HepG2 (cell line): ENCODE results near the gene VPS37D. TPM values are rescaled to one million over a fixed set of nuclear protein-coding genes. Genes with fewer than 3 reads are reported as not detected.

Source experiments
- AKAP8 ChIP-seq: sonication (generic); formaldehyde crosslinking; IDR thresholded peaks from 2 replicates; pipeline ENCODE4 v1.5.1; 2020; ENCODE audit warnings: mild to moderate bottlenecking, missing genetic modification reagents
- ATF1 ChIP-seq: IDR thresholded peaks from 2 replicates; pipeline ENCODE4 v1.6.1; 2016; ENCODE audit warnings: mild to moderate bottlenecking, control low read depth
- DNMT3B ChIP-seq: conservative IDR thresholded peaks from 2 replicates; pipeline ENCODE4 v1.6.1; 2016; ENCODE audit warnings: missing biosample characterization, control low read depth
- FOXJ3 ChIP-seq: sonication (generic); formaldehyde crosslinking; IDR thresholded peaks from 2 replicates; pipeline ENCODE4 v1.4.0; 2020; ENCODE audit warnings: missing genetic modification reagents, mild to moderate bottlenecking, borderline replicate concordance
- FOXO1 ChIP-seq: sonication (generic); formaldehyde crosslinking; IDR thresholded peaks from 2 replicates; pipeline ENCODE4 v1.4.0; 2020; ENCODE audit warnings: missing genetic modification reagents
- GTF2F1 ChIP-seq: fragments of 150-350 bp; IDR thresholded peaks from 2 replicates; pipeline ENCODE4 v1.6.1; 2014; ENCODE audit warnings: low read length
- HINFP ChIP-seq: sonication (generic); formaldehyde crosslinking; IDR thresholded peaks from 2 replicates; pipeline ENCODE4 v1.4.0; 2020; ENCODE audit warnings: low read depth, mild to moderate bottlenecking, missing genetic modification reagents
- PHF21A ChIP-seq: sonication (generic); formaldehyde crosslinking; IDR thresholded peaks from 2 replicates; pipeline ENCODE4 v1.5.0; 2020; ENCODE audit warnings: mild to moderate bottlenecking, missing genetic modification reagents
- RFX5 ChIP-seq: IDR thresholded peaks from 2 replicates; pipeline ENCODE4 v1.6.1; 2011; ENCODE audit warnings: low read depth, low read length, improper control_type of control experiment
- SRSF9 ChIP-seq: fragments of 200-400 bp; formaldehyde crosslinking; IDR thresholded peaks from 2 replicates; pipeline ENCODE4 v1.6.1; 2018; ENCODE audit warnings: borderline replicate concordance, mild to moderate bottlenecking, low read depth, low read length; ENCODE audit not compliant: insufficient read depth, poor library complexity, severe bottlenecking
- TEAD2 ChIP-seq: sonication (generic); formaldehyde crosslinking; IDR thresholded peaks from 2 replicates; pipeline ENCODE4 v1.9.0; 2021; ENCODE audit warnings: missing genetic modification reagents
- TMF1 ChIP-seq: sonication (generic); formaldehyde crosslinking; IDR thresholded peaks from 2 replicates; pipeline ENCODE4 v1.8.1; 2022; ENCODE audit warnings: low read depth, missing genetic modification reagents
- ZBTB37 ChIP-seq: sonication (generic); formaldehyde crosslinking; IDR thresholded peaks from 2 replicates; pipeline ENCODE4 v1.4.0; 2020; ENCODE audit warnings: mild to moderate bottlenecking, missing genetic modification reagents
- ZFP82 ChIP-seq: sonication (generic); formaldehyde crosslinking; IDR thresholded peaks from 2 replicates; pipeline ENCODE4 v1.5.1; 2020; ENCODE audit warnings: mild to moderate bottlenecking, missing genetic modification reagents, borderline replicate concordance
- ZNF230 ChIP-seq: sonication (generic); formaldehyde crosslinking; IDR thresholded peaks from 2 replicates; pipeline ENCODE4 v1.4.0; 2020; ENCODE audit warnings: mild to moderate bottlenecking, missing genetic modification reagents
- ZNF343 ChIP-seq: sonication (generic); formaldehyde crosslinking; IDR thresholded peaks from 2 replicates; pipeline ENCODE4 v1.4.0; 2020; ENCODE audit warnings: mild to moderate bottlenecking, missing genetic modification reagents
- ZNF354B ChIP-seq: sonication (generic); formaldehyde crosslinking; IDR thresholded peaks from 2 replicates; pipeline ENCODE4 v1.8.0; 2022; ENCODE audit warnings: mild to moderate bottlenecking, missing genetic modification reagents
- ZNF484 ChIP-seq: sonication (generic); formaldehyde crosslinking; IDR thresholded peaks from 2 replicates; pipeline ENCODE4 v1.5.1; 2020; ENCODE audit warnings: mild to moderate bottlenecking, low read depth, missing genetic modification reagents, borderline replicate concordance
- ZNF646 ChIP-seq: sonication (generic); formaldehyde crosslinking; IDR thresholded peaks from 2 replicates; pipeline ENCODE4 v1.9.0; 2021; ENCODE audit warnings: mild to moderate bottlenecking, missing genetic modification reagents
- ZNF788 ChIP-seq: sonication (generic); formaldehyde crosslinking; IDR thresholded peaks from 2 replicates; pipeline ENCODE4 v1.5.0; 2020; ENCODE audit warnings: mild to moderate bottlenecking, missing genetic modification reagents, borderline replicate concordance
- ZNF850 ChIP-seq: sonication (generic); formaldehyde crosslinking; conservative IDR thresholded peaks from 2 replicates; pipeline ENCODE4 v1.9.0; 2021; ENCODE audit warnings: mild to moderate bottlenecking, missing genetic modification reagents
- polyA plus RNA-seq, 8 experiments: library from polyadenylated mRNA; depleted of rRNA in 3 of 8; stranded (reverse) in 7 of 8; unstranded in 1 of 8; fragments of >200 nt; fragmentation: Illumina TruSeq in 4 of 8; extraction: Trizol in 4 of 8; gene quantifications; 2 replicates each; pipeline versions ENCODE4 v1.2.1 to v1.2.3, GENCODE V29; 2011 to 2016; ENCODE audit warnings: low read depth in 4 of 8, missing spikeins in 1 of 8, mixed read lengths in 1 of 8; ENCODE audit not compliant: insufficient read depth in 1 of 8
- total RNA-seq, 5 experiments: library from RNA; depleted of rRNA; stranded (reverse); fragments of >200 nt; fragmentation: Illumina TruSeq; extraction: Trizol; gene quantifications; 2 replicates each; pipeline ENCODE4 v1.2.3, GENCODE V29; 2016; ENCODE audit warnings: low read depth in 1 of 5

The VPS37D gene
- total and polyA plus RNA-seq, 2 of the 13 experiments (the other 11 are each of a cell fraction or from before 2014, with no cell fraction given) = 3.8 to 6.3 TPM

- TF ChIP-seq ZBTB37 (CRISPR knock-in tag) = no peak
- 0 out of 2 replicates have a peak, but pooled peaks have one; percentile 33 for TF ChIP-seq TMF1 (CRISPR knock-in tag)
- no peak for TF ChIP-seq ZNF484 (CRISPR knock-in tag)
- TF ChIP-seq ZNF788 = peak; percentile 42; the same call in 1 of the 2 replicates
- no peak for TF ChIP-seq TEAD2 (CRISPR knock-in tag)
- TF ChIP-seq PHF21A (CRISPR knock-in tag) = no peak; the same call in 1 of the 2 replicates
- no peak for TF ChIP-seq SRSF9
- TF ChIP-seq ZNF354B (CRISPR knock-in tag) = no peak
- TF ChIP-seq ZNF646 (CRISPR knock-in tag) = no peak
- TF ChIP-seq ATF1 = no peak
- TF ChIP-seq ZNF850 (CRISPR knock-in tag) = no peak
- TF ChIP-seq RFX5 = no peak
- no peak for TF ChIP-seq ZFP82 (CRISPR knock-in tag)
- no peak for TF ChIP-seq FOXO1 (CRISPR knock-in tag)
- 0 out of 2 replicates have a peak, but pooled peaks have one; percentile 33 for TF ChIP-seq HINFP (CRISPR knock-in tag)
- TF ChIP-seq FOXJ3 (CRISPR knock-in tag) = no peak
- no peak for TF ChIP-seq GTF2F1
- peak; percentile 69; the same call in 1 of the 2 replicates for TF ChIP-seq ZNF343 (CRISPR knock-in tag)
- no peak for TF ChIP-seq DNMT3B (CRISPR knock-in tag)
- TF ChIP-seq AKAP8 (CRISPR knock-in tag) = no peak
- TF ChIP-seq ZNF230 (CRISPR knock-in tag) = 0 out of 2 replicates have a peak, but pooled peaks have one; percentile 41
Observed at GRCh38 chr7:73647725-73648592, 19.7 kb upstream of the VPS37D start (continued).
